Spleen (tissue), 7 donors: ENCODE data around the gene ADGRB2.

ENCODE experiments used
- CTCF ChIP-seq, 11 experiments: fragments of 200-600 bp in 7 of 11; fragments of 450-650 bp in 4 of 11; sonication (generic) in 4 of 11; IDR thresholded peaks in 8 of 11; conservative IDR thresholded peaks in 3 of 11; 1 replicate in 7 of 11; 2 replicates in 4 of 11; pipeline versions ENCODE4 v1.4.0 to v1.8.0; 2016 to 2021; ENCODE audit warnings: antibody characterized with exemption in 11 of 11, inconsistent platforms in 4 of 11, mild to moderate bottlenecking in 1 of 11
- POLR2A ChIP-seq, 3 donors: fragments of 450-650 bp; IDR thresholded peaks; one replicate each; pipeline ENCODE4 v1.5.1; 2017; ENCODE audit warnings: antibody characterized with exemption in 3 of 3, mild to moderate bottlenecking in 1 of 3
- POLR2AphosphoS5 ChIP-seq, 3 donors: sonication (generic); formaldehyde crosslinking; IDR thresholded peaks; one replicate each; pipeline ENCODE4 v1.5.1; 2017; ENCODE audit warnings: antibody characterized with exemption in 3 of 3
- donor health status: DM: no; HTN: no; CAD: no; lungs with moderate emphysema.
- donor health status: DM: no; HTN: no; CAD: no.
- donor health status: DM: no; HTN: no; CAD: no.

- TF ChIP-seq POLR2A (IDR thresholded peaks at IDR 0.05) = no peak
- TF ChIP-seq CTCF (IDR thresholded peaks at IDR 0.05 in 8 of 11, conservative IDR thresholded peaks at IDR 0.05 in 3 of 11) = no peak
- TF ChIP-seq POLR2AphosphoS5 (IDR thresholded peaks at IDR 0.05) = no peak
Observed at GRCh38 chr1:31765516-31765915, 1.4 kb upstream of the ADGRB2 start.
